Stimulated activated CD4-positive, alpha-beta T cell treated with anti-CD3 and anti-CD28 coated beads, Interleukin-1b, Interleukin-23, amount 100 ng/mL, for 4 hours (primary cell): ENCODE data around the gene HOXC12.

Source experiments
- DNase-seq, 2 donors: peaks; one replicate each; pipeline ENCODE4 v3.0.0-alpha.2; 2020; ENCODE audit warnings: low read depth in 2 of 2

The HOXC12 gene

DNA sequence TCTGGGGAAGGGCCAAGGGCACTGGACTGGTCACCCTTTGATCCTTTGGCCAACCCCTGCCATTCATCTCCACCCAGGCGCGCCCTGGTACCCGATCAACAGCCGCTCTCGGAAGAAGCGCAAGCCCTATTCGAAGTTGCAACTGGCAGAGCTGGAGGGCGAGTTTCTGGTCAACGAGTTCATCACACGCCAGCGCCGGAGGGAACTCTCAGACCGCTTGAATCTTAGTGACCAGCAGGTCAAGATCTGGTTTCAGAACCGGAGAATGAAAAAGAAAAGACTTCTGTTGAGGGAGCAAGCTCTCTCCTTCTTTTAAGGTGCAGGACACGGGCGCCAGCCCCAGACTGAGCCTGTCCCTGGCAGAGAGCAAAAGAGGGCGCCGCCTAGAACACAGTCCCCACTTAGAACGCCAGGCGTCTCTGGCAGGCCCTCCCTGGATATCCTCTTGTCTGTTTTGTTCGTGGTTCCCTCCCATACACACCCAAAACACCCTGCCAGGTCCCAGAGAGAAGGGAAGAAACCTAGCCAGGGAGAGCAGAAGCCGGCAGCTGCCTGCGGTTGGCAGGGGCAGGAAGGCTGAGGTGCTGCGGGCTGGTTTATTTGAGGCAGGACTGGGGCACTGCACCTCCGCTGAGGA, 1.7 kb downstream of the HOXC12 start:
- DNase-seq, result no peak

DNA sequence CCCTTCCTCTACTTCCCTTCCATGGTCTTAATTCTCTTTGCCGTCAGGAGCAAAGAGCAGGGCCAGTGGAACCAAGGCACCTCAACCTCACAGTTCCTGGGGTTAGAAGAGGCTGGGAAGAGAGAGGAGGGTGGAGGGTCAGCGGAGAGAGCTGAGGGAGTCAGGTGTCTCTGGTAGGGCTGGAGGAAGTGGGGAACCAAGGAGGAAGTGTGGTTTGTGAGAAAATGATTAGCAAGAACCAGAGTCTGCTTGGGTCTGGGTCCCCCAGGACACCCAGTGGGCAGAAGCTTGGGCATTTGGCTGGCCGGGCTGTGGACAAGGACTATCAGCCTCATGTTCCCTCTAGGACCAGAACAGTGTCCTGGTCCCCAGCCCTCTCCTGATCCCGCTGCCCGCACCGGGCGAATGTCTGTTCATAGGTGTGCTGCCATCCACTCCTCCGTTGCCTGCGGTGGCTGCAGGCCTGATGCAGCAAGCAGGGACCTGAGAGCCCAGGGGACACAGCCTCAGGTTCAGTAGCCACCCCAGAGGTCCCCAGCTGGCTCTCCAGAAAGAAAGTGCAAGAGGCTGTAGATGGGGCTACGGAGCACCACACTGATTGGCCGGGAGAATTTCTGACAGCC, 2.3 kb downstream of the HOXC12 start:
- DNase-seq, result no peak

DNA sequence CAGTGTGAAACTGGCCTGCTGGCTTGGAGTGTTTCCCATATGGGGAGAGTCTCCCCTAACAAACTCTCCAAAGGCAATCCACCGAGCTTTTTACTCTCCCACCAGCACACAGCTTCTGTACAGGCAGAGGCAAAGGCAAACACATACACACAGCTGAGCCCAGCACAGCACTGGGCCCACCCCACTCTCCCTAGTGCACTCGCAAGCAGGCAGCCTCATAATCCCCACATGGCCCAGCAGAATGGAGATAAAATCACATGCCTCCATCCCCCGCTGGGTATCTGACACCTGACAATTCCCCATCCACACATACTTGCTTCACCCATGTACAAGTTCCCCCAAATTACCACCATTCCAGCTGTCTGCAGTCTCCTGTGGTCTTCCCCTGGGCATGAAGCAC, 3.4 kb downstream of the HOXC12 start:
- no peak for DNase-seq

DNA sequence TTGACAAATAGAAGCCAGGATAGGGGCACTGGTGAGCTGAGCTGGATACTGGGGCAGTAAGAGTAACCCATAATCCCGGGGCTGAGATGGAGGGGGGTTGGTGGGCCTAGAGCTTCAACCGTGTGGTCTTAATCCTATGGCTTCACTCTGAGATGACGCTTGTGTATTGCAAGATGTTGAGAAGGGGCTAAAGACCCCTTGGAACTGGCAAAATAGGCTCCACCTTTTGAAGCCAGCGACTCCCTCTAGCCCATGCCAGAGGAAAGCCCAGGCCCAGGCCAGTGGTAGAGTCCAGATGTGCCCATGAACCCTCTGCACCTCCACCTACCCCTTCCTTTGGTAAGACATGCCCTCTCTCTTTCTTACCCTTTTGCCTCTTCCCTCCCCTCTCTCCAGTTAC, 4.6 kb downstream of the HOXC12 start:
- DNase-seq, result no peak

DNA sequence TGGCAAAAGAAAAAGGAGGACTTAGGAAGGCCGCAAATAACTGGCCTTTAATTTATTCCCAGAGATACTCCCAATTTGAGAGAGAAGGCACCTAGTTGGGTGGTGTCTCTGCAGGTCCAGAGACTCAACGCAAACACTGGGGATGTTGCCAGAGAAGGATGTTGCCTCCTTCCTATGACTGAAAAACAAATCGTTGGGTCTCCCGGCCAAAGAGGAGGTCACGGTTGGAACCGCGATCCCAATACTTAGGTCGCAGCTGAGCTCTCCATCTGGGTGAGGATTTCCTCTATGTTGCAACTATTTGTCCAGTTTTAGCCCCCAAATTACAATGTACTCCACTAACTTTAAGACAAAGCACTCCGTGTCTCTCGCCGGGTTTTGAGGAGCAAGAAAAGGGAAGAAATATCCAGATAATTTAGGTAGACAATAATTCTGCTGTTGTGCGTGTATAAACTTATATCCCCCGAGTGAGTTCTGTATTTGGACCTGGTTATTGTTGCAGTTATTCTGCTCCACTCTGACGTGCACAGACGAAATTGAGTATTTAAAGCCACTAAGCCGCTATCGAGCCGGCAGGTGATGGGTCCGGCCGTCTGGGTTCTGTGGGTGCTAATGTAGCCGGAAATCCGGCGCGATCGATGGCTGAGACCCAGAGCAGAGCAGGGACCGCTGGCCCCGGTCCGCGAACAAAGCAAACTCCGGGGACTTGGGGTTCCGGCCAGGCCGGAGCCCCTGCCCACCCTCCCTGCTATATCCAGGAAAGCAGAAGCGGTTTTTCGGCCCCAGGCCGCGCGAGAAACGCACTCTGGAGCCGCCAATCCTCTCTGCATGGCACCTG, 5.7 kb downstream of the HOXC12 start:
- no peak for DNase-seq

DNA sequence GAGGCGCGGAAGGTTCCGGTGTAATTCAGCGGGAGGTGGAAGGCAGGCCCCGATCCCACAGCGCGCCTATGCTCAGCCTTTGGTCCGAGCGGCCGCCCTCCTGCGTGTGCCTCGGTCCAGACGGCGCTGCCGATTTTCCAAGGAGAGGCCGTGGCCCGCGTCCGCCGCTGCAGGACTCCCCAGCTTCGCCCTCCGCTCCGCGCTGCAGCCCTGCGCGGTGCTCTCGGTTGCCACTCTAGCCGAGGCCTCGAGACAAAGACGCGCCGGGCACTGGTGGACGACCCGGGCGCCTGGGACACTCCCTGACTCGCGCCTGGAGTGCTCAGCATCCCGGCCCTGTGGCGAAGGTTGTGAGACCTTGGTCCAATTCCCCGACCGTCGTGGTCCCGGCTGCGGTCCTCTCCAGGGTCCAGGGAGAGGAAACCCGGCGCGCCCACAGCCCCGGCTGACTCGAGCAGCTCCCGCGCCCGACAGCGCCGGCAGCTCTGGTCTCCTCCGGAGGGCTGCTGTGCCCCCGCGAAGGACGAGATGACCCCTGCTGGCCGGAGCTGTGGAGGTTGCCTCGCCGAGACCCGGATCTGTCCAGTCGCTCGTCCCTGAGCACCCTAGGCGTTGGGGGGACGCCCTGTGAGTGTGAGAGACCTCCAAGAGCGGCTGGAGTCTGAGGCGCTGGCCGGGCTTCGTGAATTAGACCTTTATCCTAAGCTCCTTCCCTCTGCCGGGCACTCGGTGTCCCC, 6.5 kb downstream of the HOXC12 start:
- no peak for DNase-seq

DNA sequence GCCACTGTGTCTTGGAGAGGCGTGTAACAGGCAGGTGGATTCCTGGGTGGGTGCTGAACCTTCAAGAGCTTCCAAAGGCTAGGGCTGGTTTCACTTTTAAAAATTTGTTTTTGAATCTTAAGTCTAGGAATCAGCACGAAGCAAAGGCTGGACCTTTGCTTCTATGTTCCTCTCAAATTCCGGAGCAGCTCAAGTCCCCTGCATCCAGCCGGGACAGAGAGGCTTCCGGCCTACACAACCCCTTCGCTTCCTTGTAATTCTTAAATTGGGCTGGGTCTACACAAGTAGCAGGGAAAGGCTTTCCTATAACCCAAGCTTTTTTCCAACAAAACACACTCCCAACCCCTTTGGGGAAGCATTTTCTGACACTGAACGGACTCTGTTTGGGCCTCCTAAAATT, 8.3 kb downstream of the HOXC12 start:
- DNase-seq, result no peak

DNA sequence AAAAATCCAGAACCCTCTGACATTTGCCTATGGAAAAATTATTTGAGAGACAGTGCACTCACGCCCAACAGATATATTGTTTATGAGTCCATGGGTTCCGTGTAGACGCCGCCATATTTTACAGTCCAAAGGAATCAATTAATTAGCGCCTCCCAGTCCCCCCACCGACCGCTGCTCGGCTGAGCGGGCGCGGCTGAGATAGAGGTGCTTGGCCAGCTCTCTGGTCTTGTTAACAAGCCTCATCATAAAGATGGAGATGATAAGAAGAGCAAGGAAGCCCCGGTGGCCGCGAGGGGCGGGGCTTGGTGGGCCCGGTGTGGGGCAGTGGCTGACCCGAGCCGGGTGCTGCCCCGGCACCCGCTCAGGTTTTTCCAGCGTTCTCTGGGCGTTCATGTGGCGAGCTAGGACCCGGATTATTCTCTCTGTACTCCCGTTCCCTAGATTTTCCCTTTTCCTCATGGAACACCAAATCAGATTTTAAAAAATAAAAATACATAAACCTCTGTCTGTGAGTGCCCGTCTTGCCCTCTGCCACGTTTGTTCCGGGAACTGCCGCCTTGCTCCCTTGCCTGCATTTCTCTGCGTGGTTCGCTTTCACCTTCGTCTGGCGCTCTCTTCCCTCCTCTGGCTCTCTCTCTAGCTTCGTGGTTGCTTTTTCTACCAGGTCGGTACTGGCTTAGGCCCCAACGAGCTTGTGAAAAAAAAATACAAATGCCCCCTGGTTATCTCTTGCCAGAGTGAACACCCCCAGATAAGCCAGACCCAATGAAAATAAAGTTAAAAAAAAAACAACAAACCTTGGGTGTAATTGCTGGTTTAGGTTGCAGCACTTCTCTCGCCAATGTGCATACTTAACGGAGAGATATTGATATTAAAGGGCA, 9.0 kb downstream of the HOXC12 start:
- DNase-seq, result no peak

DNA sequence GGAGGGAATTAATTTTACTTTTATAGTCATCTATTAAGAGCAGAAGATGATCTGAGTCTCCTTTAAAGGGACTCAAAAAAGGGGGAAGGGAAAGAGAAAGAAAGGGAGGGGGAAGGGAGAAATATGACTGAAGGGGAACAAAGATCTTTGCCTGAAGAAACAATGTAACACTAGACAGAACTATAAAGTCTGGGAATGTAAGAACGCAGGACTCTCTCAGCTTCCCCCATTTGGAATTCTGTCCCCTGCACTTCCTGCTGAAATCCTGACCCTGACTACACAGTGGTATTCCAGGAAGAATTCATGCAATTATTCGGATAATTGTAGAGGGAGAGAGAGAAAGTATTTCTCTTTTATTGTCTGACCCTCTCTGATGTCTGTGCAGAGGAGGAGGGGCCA, 9.6 kb downstream of the HOXC12 start:
- no peak for DNase-seq

DNA sequence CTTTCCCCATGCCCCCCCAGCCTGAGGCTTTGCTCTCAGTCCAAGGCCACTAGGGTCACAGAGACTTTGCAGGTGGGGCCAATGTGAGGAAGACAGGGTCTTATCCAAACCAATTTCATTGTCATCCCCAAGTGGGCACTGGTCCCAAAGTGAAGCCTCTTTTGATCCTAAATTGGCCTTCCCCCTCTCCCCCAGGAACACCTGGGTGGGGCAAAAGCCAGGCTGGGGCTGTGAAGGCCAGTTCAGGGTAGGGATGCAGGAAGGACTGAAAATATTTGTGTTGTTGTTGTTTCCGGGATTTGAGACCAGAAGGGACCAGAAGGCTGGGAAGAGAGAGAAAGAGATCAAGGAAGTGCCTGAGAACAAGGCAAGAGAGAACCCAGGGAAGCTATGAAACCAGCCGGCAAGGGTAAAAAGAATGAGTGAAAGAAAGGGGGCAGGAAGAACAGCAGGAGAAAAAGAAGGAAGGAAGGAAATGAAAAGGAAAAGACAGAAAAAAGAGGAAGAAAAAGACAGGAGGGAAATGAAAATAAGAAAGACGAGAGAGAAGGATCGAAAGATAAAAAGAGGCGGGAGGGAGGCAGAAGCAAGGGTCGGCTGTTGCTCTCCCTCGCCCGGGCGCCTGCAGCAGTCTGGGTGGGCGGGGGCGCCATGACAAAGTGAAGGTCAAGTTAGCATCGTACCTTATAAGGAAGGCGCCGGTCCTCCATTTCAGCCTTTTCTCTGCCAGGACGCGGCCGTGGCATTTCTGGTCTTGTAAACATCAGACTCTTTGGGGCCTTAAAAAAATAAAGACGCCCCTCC, 10.8 kb downstream of the HOXC12 start:
- no peak for DNase-seq

DNA sequence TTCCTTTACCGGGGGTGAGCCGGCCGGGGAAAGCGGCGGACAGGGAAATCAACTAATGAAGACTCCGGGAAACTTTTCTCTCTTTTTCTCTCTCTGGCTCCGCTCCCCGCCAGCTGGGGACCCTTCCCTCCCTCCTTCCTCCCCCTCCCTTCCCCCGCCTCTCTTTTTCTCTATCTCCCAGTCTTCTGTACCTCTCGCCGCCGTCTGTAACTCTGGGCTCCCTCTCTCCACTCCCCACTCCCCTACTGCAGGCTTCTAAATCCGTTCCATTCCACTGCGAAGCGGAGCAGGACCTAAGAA, 11.3 kb downstream of the HOXC12 start:
- DNase-seq, result no peak

DNA sequence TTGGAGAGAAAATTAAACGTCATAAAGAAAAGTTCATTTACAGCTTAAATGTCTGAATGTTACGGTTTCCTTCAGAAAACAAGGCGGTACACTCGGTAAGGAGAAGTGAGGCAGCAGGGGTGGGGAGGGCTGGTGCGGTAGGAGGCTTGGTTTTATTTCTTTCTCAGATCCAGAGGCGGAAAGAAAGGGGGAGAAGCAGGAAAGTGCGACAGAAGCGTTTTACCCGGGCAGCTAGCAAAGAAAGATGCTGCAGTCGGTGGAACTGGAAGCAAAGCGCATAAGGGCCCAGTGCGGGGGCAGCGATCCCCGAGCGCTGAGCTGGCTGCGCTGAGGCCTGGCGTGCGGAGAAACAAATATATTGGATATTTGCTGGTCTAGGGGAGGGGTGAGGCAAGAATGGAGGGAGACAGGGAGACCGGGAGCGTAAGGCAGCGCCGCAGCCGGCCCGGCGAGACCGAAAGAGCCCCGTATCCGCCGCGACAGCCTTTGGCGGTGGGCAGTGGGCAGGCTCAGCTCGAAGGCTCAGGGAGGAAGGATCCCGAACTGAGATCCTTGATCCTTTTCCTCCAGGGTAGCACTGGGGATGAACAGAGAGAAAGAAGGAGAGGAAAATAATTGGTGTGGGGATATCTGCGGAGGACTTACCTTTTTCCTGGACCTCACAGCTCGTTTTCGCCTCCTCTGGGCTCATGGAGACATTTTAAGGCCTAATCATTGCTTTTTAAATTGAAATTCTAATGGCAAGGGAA, 11.9 kb downstream of the HOXC12 start:
- no peak for DNase-seq

DNA sequence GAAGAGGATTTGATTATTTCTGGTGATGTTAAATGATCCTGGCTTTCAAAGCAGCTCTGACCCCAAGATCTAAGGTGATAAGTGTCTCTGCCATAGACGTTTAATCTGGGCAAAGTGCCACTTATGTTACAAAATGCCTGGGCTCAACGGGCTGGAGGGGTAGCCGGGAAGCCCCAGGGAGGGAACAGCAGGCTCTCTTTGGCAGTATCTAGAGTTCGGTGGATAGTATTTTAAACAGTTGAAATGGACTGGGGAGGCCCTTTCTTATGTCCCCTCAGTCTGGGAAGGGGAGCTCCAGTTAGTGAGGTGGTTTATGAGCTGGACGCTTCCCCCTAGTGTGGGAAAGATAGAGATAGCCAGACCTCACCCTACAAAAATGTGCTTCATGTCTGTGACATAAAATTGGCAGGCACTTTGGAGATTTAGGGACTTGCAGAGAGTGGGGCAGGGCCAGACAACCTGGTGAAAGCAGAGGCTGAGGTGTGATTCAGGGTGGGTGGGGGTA, 12.8 kb downstream of the HOXC12 start:
- no peak for DNase-seq

DNA sequence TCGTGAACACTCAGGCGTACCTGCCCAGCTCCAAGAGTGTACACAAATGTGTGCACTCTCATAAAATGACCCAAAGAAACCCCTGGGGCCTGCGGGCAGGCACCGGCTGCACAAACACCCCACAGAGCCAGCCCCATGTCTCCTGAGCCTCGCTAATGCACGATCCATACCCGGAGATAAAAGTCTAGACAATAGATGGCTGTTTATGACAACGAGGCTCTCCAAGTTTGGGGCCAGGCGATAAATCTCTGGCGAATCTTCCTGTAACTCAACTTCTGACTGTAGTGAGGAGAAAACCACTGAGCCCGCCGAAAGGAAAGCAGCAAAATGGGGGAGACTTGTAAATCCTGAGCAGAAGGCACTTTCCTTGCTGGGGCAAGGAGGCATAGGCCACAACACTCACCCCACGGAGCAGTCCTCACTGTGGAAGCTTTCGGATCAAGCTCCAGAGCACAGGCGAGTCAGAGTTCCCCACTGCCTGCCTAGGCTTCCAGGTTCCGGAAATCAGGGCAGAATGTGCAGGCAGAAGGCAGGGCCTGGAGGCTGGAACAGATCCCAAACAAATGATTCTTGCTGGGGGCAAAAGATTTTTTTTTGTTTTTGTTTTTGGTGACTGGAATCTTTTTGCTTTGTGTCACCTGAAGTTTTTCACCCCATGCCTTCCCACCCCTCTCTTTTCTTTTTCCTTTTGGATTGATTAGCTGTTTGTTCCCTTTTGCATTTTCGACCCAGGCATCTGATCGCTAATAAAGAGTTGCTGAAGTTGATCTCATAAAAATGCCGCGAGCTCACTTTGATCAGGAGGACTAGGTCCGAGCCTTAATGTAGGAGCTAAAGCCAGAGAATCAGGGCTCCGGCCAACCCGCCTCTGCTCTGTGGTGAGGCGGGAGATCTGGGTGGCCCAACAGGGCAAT, 13.8 kb downstream of the HOXC12 start:
- no peak for DNase-seq

DNA sequence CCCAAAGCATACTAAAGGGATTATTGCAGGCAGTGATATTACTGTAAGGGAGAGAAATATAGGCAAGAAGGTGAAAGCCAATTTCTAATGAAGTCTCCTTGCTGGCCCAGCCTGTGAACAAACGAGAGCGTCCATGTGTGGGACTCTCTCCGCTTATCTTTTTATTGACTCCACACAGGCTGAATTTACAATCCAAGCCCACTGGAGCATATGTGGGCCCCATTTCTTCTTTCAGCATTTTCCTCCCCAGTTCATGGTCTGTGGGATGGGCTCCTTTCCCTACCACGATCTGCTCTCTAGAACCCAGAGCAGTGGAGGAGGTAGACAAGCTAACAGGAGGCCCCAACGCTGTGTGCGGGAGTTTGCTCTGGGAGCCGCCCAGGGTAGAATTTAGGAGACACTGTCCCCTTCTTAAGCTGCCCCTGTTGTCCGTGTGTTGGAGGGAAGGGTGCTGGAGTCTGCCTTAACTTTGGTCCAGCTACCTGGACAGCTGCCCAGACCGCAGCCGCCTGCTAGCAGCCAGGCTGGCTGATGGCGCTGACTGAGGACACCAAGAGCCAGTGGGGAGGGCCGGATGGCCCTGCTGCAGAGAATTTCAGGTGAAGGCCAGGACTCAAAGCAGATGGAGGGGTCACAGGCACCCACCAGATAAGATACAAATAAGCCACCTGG, 15.0 kb downstream of the HOXC12 start:
- no peak for DNase-seq

DNA sequence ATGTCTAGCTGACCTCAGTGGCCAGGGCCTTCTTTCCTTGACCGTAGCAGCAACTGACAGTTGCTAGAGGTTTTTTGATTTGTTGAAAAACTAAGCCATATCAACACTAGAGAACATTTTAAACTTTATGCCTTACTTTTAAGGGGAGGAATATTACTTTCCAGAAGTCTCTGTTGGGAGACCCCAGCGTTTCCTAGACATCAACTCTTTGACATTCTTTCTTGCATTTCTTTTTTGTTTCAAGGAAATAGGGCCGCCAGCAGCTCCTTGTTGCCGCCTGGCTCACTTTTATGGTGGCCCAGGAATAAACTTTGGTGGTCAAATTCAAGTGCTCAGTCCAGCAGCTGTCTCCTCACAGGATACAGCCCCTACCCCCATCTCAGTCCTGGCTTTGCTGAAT, 15.7 kb downstream of the HOXC12 start:
- no peak for DNase-seq

DNA sequence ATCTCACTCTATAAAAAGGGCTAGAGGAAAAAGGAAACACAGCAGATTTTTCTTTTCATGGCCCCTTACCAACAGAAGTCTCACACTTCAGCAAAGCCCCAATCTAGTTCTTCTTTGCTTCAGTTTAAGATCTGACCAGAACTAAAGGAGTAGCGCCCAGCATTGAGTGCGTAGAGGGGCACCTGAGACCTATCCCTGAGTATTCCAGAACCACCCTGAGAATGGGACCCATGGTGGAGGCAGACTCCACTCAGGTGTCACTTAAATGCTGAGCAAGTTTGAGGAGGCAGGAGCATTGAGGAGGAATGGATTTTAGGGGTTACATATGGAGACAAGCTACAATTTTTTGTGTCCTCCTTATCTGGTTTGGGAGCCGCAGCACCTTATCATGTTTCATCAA, 16.4 kb downstream of the HOXC12 start:
- DNase-seq, result no peak

DNA sequence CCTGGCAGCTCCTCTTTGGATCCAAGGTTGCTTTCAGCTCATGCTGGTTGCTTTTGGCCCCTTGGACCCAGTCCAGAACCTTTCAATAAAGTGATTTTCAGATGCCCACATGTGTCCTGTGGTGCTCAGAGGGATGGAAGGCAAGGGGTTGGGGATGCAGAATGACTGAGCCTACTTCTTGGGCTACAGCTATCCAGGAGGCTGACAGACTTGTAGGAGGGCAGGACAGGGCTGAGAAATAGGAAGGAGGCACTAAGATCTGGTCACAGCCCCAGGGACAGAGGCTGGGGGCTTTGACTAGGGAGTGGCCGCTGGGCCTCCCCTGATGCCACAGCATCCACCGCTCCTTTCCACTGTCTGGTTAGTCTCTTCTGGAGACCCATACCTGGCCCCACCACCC, 17.0 kb downstream of the HOXC12 start:
- DNase-seq, result no peak
